HG02870 (cell line): ENCODE measurements around the gene GRM1.

ENCODE experiments used
- ATAC-seq: cut with Tn5 transposase; IDR thresholded peaks from one replicate; pipeline ENCODE4 v1.9.1; 2021; ENCODE audit warnings: mild to moderate bottlenecking, moderate library complexity; ENCODE audit not compliant: unreplicated experiment

The GRM1 gene

DNA sequence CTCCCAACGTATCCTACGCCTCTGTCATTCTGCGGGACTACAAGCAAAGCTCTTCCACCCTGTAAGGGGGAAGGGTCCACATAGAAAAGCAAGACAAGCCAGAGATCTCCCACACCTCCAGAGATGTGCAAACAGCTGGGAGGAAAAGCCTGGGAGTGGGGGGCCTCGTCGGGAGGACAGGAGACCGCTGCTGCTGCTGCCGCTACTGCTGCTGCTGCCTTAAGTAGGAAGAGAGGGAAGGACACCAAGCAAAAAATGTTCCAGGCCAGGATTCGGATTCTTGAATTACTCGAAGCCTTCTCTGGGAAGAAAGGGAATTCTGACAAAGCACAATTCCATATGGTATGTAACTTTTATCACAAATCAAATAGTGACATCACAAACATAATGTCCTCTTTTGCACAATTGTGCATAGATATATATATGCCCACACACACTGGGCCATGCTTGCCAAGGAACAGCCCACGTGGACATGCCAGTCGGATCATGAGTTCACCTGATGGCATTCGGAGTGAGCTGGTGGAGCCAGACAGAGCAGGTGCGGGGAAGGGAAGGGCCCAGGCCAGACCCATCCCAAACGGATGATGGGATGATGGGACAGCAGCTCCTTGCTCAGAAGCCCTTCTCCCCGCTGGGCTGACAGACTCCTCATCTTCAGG is 406.0 kb downstream of the GRM1 start:
- ATAC-seq, result no peak

- no peak for ATAC-seq
Observed at GRCh38 chr6:146441907-146442306, 413.0 kb downstream of the GRM1 start.

DNA sequence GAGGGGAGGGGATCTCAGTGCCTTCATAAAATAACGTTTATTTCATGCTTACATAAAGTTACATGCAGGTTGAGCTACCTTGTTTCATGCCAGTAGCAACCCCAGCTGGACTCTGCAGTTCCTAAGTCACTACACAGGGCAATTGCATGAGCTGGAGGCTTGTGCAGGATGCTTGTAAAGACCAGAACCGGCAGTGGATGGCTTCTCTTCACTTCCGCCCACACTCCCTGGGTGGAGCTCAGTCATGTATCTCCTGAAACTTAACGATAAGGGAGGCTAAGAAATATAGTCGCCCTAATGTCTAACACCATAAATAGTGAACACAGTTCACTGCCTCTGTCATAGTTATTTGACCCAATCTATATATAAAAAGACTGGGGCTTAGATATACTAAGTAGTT is 415.3 kb downstream of the GRM1 start:
- ATAC-seq, result no peak

DNA sequence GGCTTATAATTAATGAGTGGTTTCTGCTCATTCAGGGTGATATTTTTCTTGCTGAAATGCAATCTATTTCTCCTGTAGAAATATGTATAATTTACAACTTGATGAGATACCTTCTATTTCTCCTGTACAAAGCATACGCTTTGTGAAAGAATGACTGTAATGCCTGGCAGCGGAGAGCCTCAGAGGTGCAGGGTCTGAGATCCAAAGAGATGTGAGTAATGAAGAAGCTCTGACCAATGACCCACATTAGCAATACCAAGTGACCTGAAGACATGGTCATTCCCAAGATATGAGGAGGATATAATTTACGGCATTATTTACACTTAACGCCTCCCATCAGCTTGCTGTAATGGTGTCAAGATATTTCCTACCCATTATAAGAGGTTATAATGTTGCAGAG is 416.4 kb downstream of the GRM1 start:
- ATAC-seq, result no peak

DNA sequence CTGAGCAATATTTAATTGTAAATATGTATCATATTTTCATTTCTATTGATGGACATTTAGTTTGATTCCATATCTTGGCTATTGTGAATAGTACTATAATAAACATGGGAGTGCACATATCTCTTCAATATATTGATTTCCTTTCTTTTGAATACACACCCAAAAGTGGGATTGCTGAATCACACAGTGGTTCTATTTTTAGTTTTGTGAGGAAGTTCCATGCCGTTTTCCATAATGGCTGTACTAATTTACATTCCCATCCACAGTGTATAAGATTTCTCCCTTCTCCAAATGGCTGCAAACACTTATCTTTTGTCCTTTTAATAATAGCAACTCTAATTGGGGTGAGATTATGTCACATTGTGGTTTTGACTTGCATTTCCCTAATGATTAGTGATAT is 428.0 kb downstream of the GRM1 start:
- ATAC-seq, result no peak

GRCh38 chr6:146460941-146461340 is 432.1 kb downstream of the GRM1 start:
- ATAC-seq, result no peak

- no peak for ATAC-seq
Observed at GRCh38 chr6:146470091-146470770, 441.4 kb downstream of the GRM1 start.

DNA sequence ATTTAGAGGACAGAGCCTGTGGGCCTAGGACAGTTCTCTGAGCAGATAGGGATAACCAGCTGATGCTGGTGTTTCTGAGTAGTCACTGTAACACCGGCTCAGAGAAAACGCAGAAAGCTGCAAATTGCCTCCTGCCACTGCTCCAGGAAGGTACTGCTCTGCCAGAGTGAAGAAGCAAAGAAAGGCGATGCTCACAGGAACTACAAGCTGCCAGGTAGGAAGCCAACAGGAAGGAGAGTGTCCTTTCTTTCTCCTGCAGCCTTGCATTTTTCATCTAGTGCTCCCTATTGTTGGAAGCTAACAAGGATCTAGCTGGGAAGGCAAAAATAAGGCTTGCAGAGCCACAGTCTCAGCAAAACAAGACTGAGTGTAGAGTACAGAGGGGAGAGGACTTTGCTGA is 444.1 kb downstream of the GRM1 start:
- no peak for ATAC-seq

DNA sequence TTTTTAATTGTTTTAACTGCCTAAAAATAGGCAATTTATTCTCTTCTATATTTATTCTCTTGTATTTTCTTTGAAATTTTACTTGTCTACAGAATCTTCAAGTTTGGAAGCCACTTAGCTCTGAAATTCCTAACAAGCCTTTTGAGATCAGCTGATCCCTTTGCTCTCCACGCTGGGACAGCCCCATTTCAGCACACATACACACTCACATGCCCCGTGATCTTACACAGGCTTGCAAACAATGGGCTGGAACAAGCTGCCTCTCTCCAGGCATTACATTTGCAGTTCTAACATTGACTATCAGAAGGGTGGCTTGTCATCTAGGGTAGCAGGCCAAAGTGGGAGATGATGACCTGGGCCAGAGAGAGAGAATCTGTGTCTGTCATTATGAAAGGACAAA is 452.7 kb downstream of the GRM1 start:
- ATAC-seq, result no peak

GRCh38 chr6:146484411-146484810 is 455.5 kb downstream of the GRM1 start:
- ATAC-seq, result no peak
